Mucosa of descending colon (tissue), 3 donors: ENCODE measurements around the gene SNHG17. TPM values are rescaled to one million over a fixed set of nuclear protein-coding genes. Genes with fewer than 3 reads are reported as not detected.
"Not testable (repeated sequence)": the region's sequence is repeated elsewhere in the genome, so short reads cannot be mapped to it uniquely, and the experiment has no call there.

ENCODE experiments used
- ATAC-seq: fragments of 200-7000 bp; cut with Tn5 transposase; one replicate; pipeline ENCODE4 v1.9.1; 2020; ENCODE audit warnings: mild to moderate bottlenecking, moderate library complexity
- DNase-seq, 3 donors: peaks; one replicate each; pipeline ENCODE4 v3.0.0-alpha.2; 2020
- H3K36me3 ChIP-seq: fragments of 200-600 bp; one replicate; pipeline ENCODE4 v1.8.0; 2021; ENCODE audit warnings: low read depth, mild to moderate bottlenecking
- H3K4me1 ChIP-seq: fragments of 200-600 bp; one replicate; pipeline ENCODE4 v1.8.0; 2021; ENCODE audit warnings: low read depth, mild to moderate bottlenecking
- H3K4me3 ChIP-seq: fragments of 200-600 bp; one replicate; pipeline ENCODE4 v1.8.0; 2021; ENCODE audit warnings: mild to moderate bottlenecking
- H3K9me3 ChIP-seq: fragments of 200-600 bp; one replicate; pipeline ENCODE4 v1.8.0; 2021; ENCODE audit warnings: mild to moderate bottlenecking
- CTCF ChIP-seq: fragments of 200-600 bp; IDR thresholded peaks from one replicate; pipeline ENCODE4 v1.8.0; 2022; ENCODE audit warnings: antibody characterized with exemption, mild to moderate bottlenecking
- intact Hi-C, 2 donors: fragments of 100-400 bp; cut with DNase I in 1 of 2; cut with micrococcal nuclease in 1 of 2; formaldehyde crosslinking; loops; one replicate each; pipeline versions ENCODE4 v1.11.0 to v1.11.1; 2022; cut with DNase I, micrococcal nuclease
- total RNA-seq, 3 donors: library from RNA; stranded (reverse); fragmentation: NEBNext Ultra II Directional in 2 of 3; extraction: Animal tissue kit (Norgen Biotek cat#: 25700) in 2 of 3; gene quantifications; one replicate each; pipeline versions ENCODE4 v1.2.1 to v1.2.4, GENCODE V29; 2021 to 2023
- donor health status: DM: no; HTN: no; CAD: no; lungs with moderate emphysema.
- donor health status: DM: no; HTN: no; CAD: no.
- donor health status: DM: no; HTN: yes; CAD: no.

The SNHG17 gene
- total RNA-seq, 3 donors from 2014 or later = 25.9 to 28.7 (median 26.3) TPM

- DNase-seq (no peak), ATAC-seq (no peak)
- no peak for TF ChIP-seq CTCF
- H3K9me3 ChIP-seq = no peaks in the 10 kb centered on the region
- H3K4me1 ChIP-seq = no peaks in the 10 kb centered on the region
- H3K36me3 ChIP-seq = no peaks in the 10 kb centered on the region
- H3K4me3 ChIP-seq = no peak overlapping the region
- intact Hi-C loops = no loop called here
Measured at GRCh38 chr20:38383147-38383546, 52.0 kb downstream of the SNHG17 start.

DNA sequence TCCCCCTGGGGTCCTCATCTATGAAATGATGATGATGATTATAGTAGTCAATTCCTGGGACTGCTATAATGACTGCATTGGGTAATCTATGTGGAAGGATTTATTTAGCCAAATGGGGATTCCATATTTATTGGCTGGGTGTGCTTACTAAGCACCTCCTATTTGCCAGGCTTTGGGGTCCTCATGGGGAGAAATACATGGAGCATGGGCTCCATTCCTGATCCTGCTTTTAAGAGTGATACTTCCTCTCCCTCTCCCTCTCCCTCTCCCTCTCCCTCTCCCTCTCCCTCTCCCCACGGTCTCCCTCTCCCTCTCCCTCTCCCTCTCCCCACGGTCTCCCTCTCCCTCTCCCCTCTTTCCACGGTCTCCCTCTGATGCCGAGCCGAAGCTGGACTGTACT, 57.3 kb downstream of the SNHG17 start:
- intact Hi-C loops, H3K36me3 ChIP-seq, DNase-seq, H3K4me1 ChIP-seq, H3K4me3 ChIP-seq, H3K9me3 ChIP-seq, ATAC-seq: not testable (repeated sequence)

GRCh38 chr20:38377039-38377685, 58.0 kb downstream of the SNHG17 start:
- no peak for DNase-seq
- ATAC-seq = no peak
- TF ChIP-seq CTCF = no peak
- H3K36me3 ChIP-seq = no peaks in the 10 kb centered on the region
- intact Hi-C loops = no loop called here
- no peaks in the 10 kb centered on the region for H3K4me1 ChIP-seq
- H3K9me3 ChIP-seq = no peaks in the 10 kb centered on the region
- H3K4me3 ChIP-seq = no peak overlapping the region

GRCh38 chr20:38373898-38374297, 61.2 kb downstream of the SNHG17 start:
- Histone ChIP-seq H3K9me3 (no peaks in the 10 kb centered on the region), H3K4me3 (no peak overlapping the region), H3K36me3 (no peaks in the 10 kb centered on the region), H3K4me1 (no peaks in the 10 kb centered on the region)
- intact Hi-C loops = no loop called here
- DNase-seq (no peak), ATAC-seq (no peak)
- no peak for TF ChIP-seq CTCF

DNA sequence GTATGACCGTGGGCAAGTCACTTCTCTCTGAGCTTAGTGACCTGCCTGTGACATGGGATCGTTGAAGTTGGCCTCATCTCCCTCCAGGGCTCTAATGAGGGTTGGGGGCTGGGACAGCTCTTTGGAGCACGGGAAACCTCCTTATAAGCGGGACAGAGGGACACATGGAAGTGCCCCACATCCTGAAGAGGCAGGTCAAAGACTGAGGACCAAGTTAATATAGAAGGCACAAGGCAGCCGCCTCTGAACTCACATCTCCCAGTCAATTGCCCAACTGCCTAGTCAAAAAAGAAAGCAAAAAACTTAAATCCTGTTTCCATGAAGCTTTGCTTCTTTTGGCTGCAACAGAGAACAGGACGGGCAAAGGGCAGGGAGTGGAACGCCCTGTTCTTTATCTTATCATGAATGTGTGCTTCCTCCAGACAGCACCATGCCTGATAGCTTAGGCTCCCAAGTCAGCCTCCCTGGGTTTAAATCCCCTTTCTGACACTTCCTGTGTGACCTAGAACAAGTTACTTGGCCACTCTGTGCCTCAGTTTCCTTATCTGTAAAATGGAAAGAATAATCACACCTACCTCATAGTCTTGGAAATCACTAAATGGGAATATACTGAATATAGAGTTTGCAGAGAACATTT, 61.8 kb downstream of the SNHG17 start:
- Histone ChIP-seq H3K4me1 (no peaks in the 10 kb centered on the region), H3K4me3 (no peak overlapping the region), H3K36me3 (no peaks in the 10 kb centered on the region), H3K9me3 (no peaks in the 10 kb centered on the region)
- DNase-seq (no peak), ATAC-seq (peak; percentile 73)
- no peak for TF ChIP-seq CTCF
- intact Hi-C loops = no loop called here

GRCh38 chr20:38372806-38373205, 62.3 kb downstream of the SNHG17 start:
- intact Hi-C loops = no loop called here
- no peak for TF ChIP-seq CTCF
- ATAC-seq (no peak), DNase-seq (no peak)
- no peaks in the 10 kb centered on the region for H3K9me3 ChIP-seq
- H3K4me1 ChIP-seq = no peaks in the 10 kb centered on the region
- H3K4me3 ChIP-seq = no peak overlapping the region
- H3K36me3 ChIP-seq = no peaks in the 10 kb centered on the region

Other genes starting within 250 kb of the SNHG17 start
- gene KIAA1755, start 174.6 kb downstream of the SNHG17 start, total RNA-seq = 10 to 100 TPM in 1 of 3 donors, 1 to 10 TPM in 2; 1.2 to 22.4 (median 3.4) TPM
- gene BPI, start 131.2 kb downstream of the SNHG17 start, total RNA-seq = under 1 TPM in 1 of 3 donors, not detected in 2; 0.19 TPM
- under 1 TPM in 2 of 3 donors, not detected in 1; 0.14 to 0.34 TPM for gene LBP, start 88.8 kb downstream of the SNHG17 start, total RNA-seq
- gene RALGAPB, start 37.5 kb upstream of the SNHG17 start, total RNA-seq = 10 to 100 TPM; 37.7 to 44.1 (median 43.0) TPM
- gene ADIG, start 145.9 kb upstream of the SNHG17 start, total RNA-seq = not detected
- gene ARHGAP40, start 166.5 kb upstream of the SNHG17 start, total RNA-seq = not detected